Parathyroid adenoma (tissue), 2 donors: ENCODE measurements around the gene PPP5C.

Experiments used
- H2AFZ ChIP-seq: fragments of 300-600 bp; sonication (generic); one replicate; pipeline ENCODE4 v1.7.0; 2017; ENCODE audit warnings: antibody characterized with exemption, mild to moderate bottlenecking
- H3K27ac ChIP-seq: fragments of 300-600 bp; sonication (generic); one replicate; pipeline ENCODE4 v1.7.0; 2017
- H3K27me3 ChIP-seq: fragments of 300-600 bp; sonication (generic); one replicate; pipeline ENCODE4 v1.7.0; 2017; ENCODE audit warnings: low read length; ENCODE audit not compliant: control insufficient read depth, insufficient read depth
- H3K36me3 ChIP-seq: fragments of 300-600 bp; sonication (generic); one replicate; pipeline ENCODE4 v1.7.0; 2017; ENCODE audit warnings: low read length; ENCODE audit not compliant: control insufficient read depth, insufficient read depth
- H3K4me1 ChIP-seq: fragments of 300-600 bp; sonication (generic); one replicate; pipeline ENCODE4 v1.7.0; 2017; ENCODE audit warnings: control low read depth
- H3K4me2 ChIP-seq: fragments of 300-600 bp; sonication (generic); one replicate; pipeline ENCODE4 v1.7.0; 2017; ENCODE audit warnings: low read length
- H3K4me3 ChIP-seq: fragments of 300-600 bp; sonication (generic); one replicate; pipeline ENCODE4 v1.7.0; 2017; ENCODE audit warnings: low read depth, low read length
- H3K79me2 ChIP-seq: fragments of 300-600 bp; sonication (generic); one replicate; pipeline ENCODE4 v1.7.0; 2017; ENCODE audit warnings: control low read depth
- H3K9ac ChIP-seq: fragments of 300-600 bp; sonication (generic); one replicate; pipeline ENCODE4 v1.7.0; 2017; ENCODE audit warnings: mild to moderate bottlenecking
- H3K9me3 ChIP-seq: fragments of 300-600 bp; sonication (generic); one replicate; pipeline ENCODE4 v1.7.0; 2017; ENCODE audit warnings: low read length; ENCODE audit not compliant: control insufficient read depth
- CTCF ChIP-seq: fragments of 300-600 bp; sonication (generic); IDR thresholded peaks from one replicate; pipeline ENCODE4 v1.7.0; 2017; ENCODE audit warnings: antibody characterized with exemption, mild to moderate bottlenecking
- donor health status: primary hyperparathyroidism.

Gene PPP5C

GRCh38 chr19:46402725-46403124 is 55.8 kb downstream of the PPP5C start:
- no peak overlapping the region for H3K27ac ChIP-seq
- H2AFZ ChIP-seq, result no peak overlapping the region
- H3K79me2 ChIP-seq, result no peaks in the 10 kb centered on the region
- no peak for TF ChIP-seq CTCF
- no peak overlapping the region for H3K9ac ChIP-seq
- H3K4me3 ChIP-seq, result no peak overlapping the region
- H3K4me2 ChIP-seq, result no peak overlapping the region
- no peaks in the 10 kb centered on the region for H3K4me1 ChIP-seq
- H3K9me3 ChIP-seq, result no peaks in the 10 kb centered on the region
- no peaks in the 10 kb centered on the region for H3K36me3 ChIP-seq
- H3K27me3 ChIP-seq, result no peaks in the 10 kb centered on the region

- H3K4me3 ChIP-seq, result peak overlapping the region; percentile 34
- H3K27me3 ChIP-seq, result no peaks in the 10 kb centered on the region
- peaks cover 3% of the 10 kb centered on the region for H3K4me1 ChIP-seq
- TF ChIP-seq CTCF, result no peak
- H3K27ac ChIP-seq, result no peak overlapping the region
- no peaks in the 10 kb centered on the region for H3K9me3 ChIP-seq
- H3K4me2 ChIP-seq, result peak overlapping the region; percentile 18
- no peak overlapping the region for H3K9ac ChIP-seq
- no peaks in the 10 kb centered on the region for H3K36me3 ChIP-seq
- peak overlapping the region; percentile 34 for H2AFZ ChIP-seq
- no peaks in the 10 kb centered on the region for H3K79me2 ChIP-seq
Measured at GRCh38 chr19:46404055-46404752, 57.3 kb downstream of the PPP5C start.

DNA sequence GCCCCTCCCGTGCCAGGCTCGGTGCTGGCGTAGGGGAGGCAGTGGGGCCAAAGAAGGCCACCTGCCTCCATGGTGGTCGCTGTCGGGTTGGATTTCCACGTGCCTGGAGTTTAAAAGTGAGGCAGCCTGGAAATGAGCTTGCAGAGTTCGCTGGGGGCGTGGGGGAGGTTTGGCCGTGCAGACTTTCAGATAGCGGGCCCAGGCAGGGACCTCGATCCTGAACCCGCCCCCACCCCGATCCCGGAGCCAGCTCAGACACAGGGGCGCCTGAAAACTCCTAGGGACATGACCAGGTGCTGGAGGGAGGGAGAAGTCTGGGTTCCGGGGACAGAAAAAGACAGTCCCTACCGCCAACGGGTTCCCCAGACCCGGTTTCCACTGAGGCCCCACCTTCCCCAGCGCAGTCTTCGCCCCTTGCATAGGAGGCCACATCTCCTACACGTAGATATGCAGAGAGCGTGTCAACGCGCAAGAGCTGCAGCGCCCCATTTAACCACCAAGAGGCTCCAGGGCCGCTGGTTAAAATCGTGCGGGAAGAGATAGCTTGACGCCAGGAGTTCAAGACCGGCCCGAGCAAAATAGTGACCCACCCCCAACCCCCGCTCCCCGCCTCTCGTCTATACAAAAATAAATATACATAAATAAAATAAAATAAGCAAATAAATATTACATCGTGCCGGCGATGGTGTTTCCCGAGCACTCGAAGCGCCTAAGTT is 58.0 kb downstream of the PPP5C start:
- Histone ChIP-seq H3K4me1 (peaks cover 3% of the 10 kb centered on the region), H2AFZ (no peak overlapping the region), H3K27me3 (no peaks in the 10 kb centered on the region), H3K27ac (no peak overlapping the region), H3K36me3 (no peaks in the 10 kb centered on the region), H3K79me2 (no peaks in the 10 kb centered on the region), H3K4me3 (no peak overlapping the region), H3K9ac (no peak overlapping the region), H3K4me2 (no peak overlapping the region), H3K9me3 (no peaks in the 10 kb centered on the region)
- TF ChIP-seq CTCF, result no peak

GRCh38 chr19:46406976-46407375 is 60.1 kb downstream of the PPP5C start:
- Histone ChIP-seq H3K27ac (no peak overlapping the region), H3K9me3 (no peaks in the 10 kb centered on the region), H3K4me3 (no peak overlapping the region), H3K36me3 (no peaks in the 10 kb centered on the region), H2AFZ (no peak overlapping the region), H3K9ac (no peak overlapping the region), H3K79me2 (no peaks in the 10 kb centered on the region), H3K4me2 (no peak overlapping the region), H3K4me1 (peaks cover 3% of the 10 kb centered on the region), H3K27me3 (no peaks in the 10 kb centered on the region)
- TF ChIP-seq CTCF, result no peak
